Measurements from ENCODE around the gene CEP41.
"Not testable (repeated sequence)": the region's sequence is repeated elsewhere in the genome, so short reads cannot be mapped to it uniquely, and the experiment has no call there.

Gene CEP41

GRCh38 chr7:130385600-130386066 is 55.2 kb downstream of the CEP41 start:
- DNase-seq = no peak

- no peak for DNase-seq
Observed at GRCh38 chr7:130384841-130385599, 55.8 kb downstream of the CEP41 start.

DNA sequence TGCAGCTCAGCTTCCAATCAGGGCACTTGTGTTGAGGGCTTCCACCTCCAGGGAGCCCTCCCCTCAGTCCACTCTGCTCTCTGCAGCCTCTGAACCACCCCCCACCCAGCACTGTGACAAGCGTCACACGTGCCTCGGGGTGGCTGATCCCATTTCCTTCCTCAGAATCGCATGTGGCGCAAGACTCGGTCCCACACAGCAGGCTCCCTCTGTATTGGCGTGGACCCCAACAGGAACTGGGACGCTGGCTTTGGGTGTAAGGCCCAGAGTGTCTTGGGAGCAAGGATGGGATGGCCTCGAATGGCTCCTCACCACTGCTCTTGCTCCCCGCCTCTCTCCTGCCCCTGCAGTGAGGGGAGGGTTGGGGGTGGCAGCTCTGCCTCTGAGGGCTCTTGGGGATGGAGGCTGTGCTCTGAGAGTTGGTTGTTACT is 56.4 kb downstream of the CEP41 start:
- no peak for DNase-seq

DNA sequence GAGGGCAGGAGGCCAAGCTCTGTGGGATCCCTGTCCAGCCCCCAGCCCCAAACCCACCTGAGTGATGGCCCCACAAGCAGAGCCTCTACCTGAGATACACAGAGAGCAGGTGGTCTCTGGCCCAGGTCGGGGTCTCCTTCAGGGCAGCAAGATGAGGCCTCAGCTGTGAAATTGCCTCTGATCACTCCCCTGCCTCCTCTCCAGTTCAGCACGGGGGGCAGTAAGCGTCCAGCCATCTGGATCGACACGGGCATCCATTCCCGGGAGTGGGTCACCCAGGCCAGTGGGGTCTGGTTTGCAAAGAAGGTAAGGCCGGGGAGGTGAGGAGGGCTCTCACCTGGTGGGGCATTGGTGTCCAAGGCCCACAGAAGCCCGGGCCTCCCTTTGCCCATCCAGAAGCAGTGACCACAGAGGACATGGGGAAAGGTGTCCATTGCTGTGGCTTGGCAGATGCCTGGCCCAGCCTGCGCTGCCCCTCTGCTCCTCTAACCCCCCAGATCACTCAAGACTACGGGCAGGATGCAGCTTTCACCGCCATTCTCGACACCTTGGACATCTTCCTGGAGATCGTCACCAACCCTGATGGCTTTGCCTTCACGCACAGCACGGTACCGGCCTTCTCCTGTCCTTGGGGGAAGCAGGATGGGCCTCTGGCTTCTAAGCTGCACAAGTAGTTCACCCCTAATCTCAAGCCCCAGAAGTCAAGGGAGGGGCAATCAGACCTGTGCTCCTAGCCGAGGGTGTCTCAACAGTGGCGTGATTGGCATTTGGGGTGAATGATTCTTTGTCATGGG is 57.4 kb downstream of the CEP41 start:
- DNase-seq = no peak

DNA sequence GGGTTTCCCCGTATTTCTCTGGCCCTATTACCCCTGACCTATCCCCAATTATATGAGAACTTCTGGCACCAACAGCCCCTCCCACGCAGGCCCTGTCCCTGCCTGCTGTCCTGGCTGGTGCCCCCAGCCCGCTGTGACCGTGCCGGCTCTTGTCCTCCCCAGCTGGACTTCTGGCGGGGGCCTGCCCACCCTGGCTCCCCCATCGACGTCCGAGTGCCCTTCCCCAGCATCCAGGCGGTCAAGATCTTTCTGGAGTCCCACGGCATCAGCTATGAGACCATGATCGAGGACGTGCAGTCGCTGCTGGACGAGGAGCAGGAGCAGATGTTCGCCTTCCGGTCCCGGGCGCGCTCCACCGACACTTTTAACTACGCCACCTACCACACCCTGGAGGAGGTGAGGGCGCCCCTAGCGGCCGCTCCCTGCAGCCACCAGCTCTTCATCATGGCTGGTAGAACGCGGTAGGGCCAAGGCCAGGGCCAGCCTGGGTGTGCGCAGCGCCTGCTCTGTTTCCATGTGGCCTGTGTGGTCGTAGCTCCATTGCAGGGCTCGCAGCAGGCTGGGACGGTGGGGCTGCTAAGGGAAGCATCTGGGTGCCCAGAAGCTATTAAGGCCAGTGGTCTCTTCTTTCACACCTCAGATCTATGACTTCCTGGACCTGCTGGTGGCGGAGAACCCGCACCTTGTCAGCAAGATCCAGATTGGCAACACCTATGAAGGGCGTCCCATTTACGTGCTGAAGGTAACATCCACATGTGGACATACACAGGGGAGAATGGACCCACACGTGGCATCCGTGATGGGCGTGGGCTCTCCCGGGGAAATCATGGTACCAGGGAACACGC is 59.1 kb downstream of the CEP41 start:
- no peak for DNase-seq

DNA sequence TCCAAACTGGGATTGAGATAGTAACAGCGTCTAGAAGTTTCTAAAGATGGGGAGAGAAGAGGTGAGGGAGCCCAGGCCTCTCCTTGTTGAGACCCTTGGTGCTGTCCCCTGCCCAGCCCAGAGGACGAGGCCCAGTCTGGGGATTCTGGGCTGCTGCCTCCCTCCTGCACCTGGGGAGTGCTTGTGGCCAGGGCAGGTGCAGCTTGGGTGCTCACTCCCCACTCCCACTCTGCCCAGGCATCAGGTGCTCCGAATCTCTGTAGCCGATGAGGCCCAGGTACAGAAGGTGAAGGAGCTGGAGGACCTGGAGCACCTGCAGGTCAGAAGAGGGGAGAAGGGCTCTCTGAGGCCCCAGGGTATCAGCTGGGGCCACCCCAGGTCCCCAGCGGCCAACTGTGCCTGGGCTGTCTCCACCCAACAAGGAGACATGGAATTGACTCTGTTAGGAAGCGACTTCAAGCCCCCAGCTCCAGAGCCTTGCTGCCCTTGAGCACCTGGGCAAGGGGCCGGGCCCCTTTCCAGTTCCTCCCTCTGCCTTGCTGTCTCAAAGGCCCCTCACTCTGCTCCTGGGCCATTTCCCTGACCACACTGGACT is 59.9 kb downstream of the CEP41 start:
- no peak for DNase-seq

DNA sequence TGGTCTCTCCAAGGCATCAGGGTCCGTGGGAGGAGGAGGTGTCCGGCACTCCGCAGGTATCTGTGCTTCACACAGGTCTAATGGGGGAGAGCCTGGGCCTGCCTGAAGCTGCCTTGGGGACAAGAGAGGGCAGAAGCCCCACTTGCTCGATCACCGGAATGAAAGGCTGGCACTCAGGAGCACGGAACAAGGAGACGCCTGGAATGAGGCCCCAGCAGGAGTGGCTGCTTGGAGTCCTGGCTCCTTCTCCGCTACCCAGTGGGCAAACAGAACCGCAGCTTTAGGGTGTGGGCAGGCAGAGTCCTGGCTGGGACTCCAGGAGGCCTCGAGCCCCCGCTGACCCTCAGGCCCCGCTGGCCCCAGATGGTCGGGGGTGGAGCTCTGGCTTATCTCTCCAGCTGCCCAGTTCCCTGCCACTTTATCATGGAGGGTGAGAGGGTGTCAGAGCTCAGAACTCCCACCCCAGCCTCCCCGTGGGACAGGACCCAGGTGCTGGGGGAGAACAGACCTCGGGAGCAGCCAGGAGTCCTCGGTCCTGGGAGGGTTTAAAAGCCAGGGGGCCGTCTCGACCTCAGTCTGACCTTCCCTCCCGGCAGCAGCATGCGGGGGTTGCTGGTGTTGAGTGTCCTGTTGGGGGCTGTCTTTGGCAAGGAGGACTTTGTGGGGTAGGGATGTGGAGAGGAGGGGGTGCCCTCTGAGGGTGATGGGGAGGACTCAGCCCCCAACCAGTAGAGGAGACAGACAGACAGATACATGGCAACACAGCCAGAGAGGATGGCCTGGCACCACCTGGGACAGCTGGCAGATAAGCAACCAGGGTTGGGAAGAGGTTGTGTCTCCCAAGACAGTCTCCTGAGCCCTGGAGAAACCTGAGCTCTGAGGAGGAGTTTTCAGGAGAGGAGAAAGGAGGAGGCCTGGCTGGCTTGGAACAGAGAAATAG is 60.6 kb downstream of the CEP41 start, which contains the start of gene CPA1:
Gene CPA1, plus strand, starts transcription at position 574 of the 940 bp plus-strand sequence. Its CDS starts 27 bp downstream, at position 601.
- DNase-seq = no peak

DNA sequence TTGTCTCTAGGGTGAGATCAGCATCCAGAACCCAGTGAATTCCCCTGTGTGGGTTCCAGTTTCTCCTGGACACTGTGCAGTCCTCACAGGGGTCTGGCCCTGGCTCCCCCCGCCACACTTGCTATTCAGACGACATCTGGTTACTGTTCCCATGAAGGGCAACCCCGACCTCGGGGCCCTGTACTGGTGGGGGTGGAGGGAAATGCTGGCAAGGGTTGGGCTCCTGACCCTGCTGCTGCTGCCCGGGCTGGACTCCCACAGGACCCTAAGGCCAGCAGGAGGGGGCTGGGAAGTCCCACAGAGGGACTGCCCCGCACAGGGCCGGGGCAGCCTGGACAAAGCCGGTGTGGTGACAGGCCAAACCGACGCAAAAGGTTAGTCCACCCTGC is 61.3 kb downstream of the CEP41 start:
- no peak for DNase-seq

- no peak for DNase-seq
Observed at GRCh38 chr7:130379019-130379418, 61.8 kb downstream of the CEP41 start.

DNA sequence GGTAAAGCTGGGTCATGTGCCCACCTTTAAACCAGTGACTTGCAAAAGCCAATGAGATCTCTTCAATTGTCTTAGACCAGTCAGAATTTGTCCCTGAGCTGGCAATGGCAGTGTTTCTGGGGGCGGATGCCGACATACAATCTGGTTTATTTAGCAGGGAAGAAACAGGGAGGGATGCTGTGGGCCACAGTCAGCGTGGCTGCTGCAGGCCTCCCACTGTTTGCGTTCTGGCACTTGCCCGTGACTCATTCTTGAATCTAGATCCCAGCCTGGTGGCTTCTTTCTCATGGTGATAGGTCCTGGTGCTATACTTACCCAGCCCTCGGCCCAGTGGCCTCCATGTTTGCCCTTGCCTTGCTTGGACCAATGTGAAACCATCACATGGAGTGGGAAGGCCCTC is 63.6 kb downstream of the CEP41 start:
- DNase-seq = no peak

DNA sequence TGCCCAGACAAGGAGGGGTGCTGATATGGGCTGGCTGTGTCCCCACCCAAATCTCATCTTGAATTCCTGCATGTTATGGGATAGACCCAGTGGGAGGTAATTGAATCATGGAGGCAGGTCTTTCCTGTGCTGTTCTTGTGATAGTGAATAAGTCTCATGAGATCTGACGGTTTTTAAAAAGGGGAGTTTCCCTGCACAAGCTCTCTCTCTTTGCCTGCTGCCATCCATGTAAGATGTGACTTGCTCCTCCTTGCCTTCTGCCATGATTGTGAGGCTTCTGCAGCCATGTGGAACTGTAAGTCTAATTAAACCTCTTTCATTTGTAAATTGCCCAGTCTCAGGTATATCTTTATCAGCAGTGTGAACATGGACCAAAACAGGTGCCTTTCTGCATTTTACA is 64.4 kb downstream of the CEP41 start:
- DNase-seq = not testable (repeated sequence)

- no peak for DNase-seq
Observed at GRCh38 chr7:130374507-130374906, 66.3 kb downstream of the CEP41 start.

DNA sequence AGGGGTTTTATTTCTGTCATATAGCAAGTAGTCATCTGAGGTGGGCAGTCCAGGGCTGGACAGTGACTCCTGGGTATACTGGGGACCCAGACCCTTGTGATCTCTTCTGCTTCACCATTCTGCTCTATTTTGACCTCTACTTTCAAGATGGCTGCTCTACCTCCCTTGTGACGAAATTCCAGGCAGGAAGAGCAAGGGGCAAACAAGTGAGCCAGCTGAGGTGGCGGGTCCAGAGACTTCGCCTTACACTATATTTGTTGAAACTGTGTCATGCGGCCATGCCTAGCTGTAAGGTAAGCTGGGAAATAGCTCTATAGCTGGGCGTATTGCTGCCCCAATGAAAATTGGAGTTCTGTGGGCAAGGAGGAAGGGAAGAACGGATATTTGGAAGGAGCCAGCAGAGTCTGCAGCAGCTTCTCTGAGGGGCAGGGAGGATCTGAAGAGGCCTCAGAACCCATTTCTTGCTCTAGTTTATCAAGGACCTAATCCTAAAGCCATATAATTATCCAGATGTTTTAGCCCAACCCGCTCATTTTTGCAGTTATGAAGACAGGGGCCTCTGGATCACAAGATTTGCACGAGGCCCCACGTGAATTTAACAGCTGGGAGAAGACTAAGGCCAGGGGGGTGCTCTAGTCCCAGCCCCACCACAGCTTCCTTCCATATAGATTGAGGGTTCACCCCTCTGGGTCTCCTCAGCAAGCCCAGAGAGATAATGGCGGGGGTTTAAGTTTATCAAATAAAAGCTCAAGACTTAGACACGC is 68.2 kb downstream of the CEP41 start:
- no peak for DNase-seq

DNA sequence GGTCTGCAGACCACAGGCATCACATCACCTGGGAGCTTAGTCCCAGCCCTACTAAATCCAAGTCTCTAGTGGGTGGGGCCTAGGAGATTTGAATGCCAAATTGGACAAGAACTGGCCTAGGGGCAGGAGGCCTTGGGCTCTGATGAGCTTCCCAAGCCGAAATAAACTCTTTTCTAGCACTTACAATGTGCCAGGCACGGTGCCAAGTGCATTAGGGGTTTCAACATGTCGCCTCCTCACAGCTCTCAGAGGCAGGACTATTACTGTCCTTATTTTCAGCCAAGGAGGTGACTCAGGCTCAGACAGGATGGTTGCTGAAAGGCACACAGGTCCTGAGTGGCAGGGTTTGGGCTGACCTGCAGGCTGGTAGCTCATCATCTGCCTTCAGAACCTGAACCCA is 69.8 kb downstream of the CEP41 start:
- no peak for DNase-seq

DNA sequence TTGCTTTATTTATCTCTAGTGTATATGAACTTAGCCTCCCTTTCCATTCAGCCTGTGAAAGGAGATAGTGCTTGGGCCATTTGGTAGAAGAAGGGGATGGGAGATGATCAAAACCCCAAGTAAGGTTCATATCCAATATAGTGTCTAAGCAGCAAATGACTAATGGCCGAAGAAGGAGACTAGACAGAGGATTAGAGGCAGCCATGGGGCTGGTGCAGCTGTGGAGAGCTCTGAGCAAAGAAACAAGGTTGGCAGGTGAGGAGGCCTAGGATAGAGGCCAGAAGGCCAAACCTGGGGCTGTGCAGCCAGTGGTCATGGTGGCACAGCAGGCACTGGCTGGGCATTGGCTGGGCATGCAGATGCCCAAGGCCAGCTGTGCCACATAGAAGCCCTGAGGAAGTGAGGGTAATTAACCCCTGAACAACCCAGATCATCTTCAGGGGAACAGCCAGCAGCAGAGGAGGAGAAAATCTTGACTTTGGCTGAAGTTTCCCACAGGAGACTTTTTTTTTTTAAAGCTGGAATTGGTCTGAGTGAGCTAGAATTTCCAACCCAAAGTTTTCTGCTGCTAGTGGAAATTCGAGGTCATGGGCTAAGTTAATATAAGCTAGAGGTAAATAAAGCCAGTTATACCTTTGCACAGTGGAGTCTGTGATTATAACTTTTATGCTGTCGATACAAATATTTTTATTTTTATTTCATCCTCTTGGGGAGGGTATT is 70.8 kb downstream of the CEP41 start:
- no peak for DNase-seq

DNA sequence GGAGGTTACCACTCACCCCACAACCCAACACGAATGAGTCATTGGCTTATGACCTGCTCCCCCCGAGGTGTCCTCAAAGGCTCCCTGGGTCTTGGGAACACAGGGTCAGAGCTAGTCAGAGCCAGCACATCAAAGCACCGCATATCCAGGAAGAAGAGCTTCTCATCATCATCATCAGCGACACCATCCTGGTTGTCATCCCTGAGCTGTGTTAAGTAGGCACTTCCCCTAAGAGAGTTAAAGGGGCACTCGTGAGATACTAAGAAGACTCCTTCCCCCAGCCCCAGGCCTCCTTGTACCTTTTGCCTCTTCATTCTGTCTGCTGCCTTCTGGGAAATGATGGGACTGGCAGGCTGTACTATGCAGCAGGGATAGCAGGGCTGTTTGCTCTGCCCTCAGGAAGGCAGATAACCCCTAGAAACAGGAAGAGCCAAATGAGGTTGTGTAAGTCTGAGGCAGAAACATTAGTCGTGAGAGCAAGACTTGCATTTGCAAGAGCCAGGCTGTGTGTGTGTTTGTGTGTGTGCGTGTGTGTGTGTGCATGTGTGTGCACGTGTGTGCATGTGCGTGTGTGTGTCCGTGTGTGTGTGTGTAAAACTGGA is 71.6 kb downstream of the CEP41 start:
- no peak for DNase-seq

GRCh38 chr7:130367836-130368746 is 72.7 kb downstream of the CEP41 start:
- no peak for DNase-seq

- DNase-seq = no peak
Observed at GRCh38 chr7:130367088-130367755, 73.6 kb downstream of the CEP41 start.
